HepG2 (cell line): ENCODE measurements around the gene TECTB. TPM values are rescaled to one million over a fixed set of nuclear protein-coding genes. Genes with fewer than 3 reads are reported as not detected.

Experiments
- ARHGAP35 ChIP-seq: sonication (generic); formaldehyde crosslinking; IDR thresholded peaks from 2 replicates; pipeline ENCODE4 v1.9.0; 2022; ENCODE audit warnings: mild to moderate bottlenecking, inconsistent platforms, moderate library complexity, missing genetic modification reagents, borderline replicate concordance
- ATF7 ChIP-seq, 2 experiments: fragments of 450-650 bp in 1 of 2; sonication (generic) in 1 of 2; formaldehyde crosslinking in 1 of 2; IDR thresholded peaks; 2 replicates each; pipeline versions ENCODE4 v1.4.0 to v1.6.1; 2016 to 2020; ENCODE audit warnings: antibody characterized with exemption in 1 of 2, mild to moderate bottlenecking in 1 of 2, missing genetic modification reagents in 1 of 2
- BHLHE40 ChIP-seq: IDR thresholded peaks from 2 replicates; pipeline ENCODE4 v1.6.1; 2011; ENCODE audit warnings: low read length, improper control_type of control experiment
- BORCS8-MEF2B ChIP-seq: sonication (generic); formaldehyde crosslinking; IDR thresholded peaks from 2 replicates; pipeline ENCODE4 v1.8.0; 2022; ENCODE audit warnings: mild to moderate bottlenecking, missing genetic modification reagents
- CHD4 ChIP-seq: fragments of 200-600 bp; sonication (generic); IDR thresholded peaks from 2 replicates; pipeline ENCODE4 v1.7.0; 2017; ENCODE audit warnings: mild to moderate bottlenecking, low read length, borderline replicate concordance
- HDAC6 ChIP-seq: fragments of 200-600 bp; sonication (generic); IDR thresholded peaks from 2 replicates; pipeline ENCODE4 v1.7.0; 2017; ENCODE audit warnings: mild to moderate bottlenecking, antibody characterized with exemption, low read length, low read depth
- HNF4A ChIP-seq: sonication (generic); formaldehyde crosslinking; IDR thresholded peaks from 2 replicates; pipeline ENCODE4 v1.4.0; 2020; ENCODE audit warnings: missing genetic modification reagents
- ISX ChIP-seq: sonication (generic); formaldehyde crosslinking; conservative IDR thresholded peaks from 2 replicates; pipeline ENCODE4 v1.5.0; 2020; ENCODE audit warnings: missing genetic modification reagents
- MYPOP ChIP-seq: sonication (generic); formaldehyde crosslinking; IDR thresholded peaks from 2 replicates; pipeline ENCODE4 v1.8.1; 2023; ENCODE audit warnings: mild to moderate bottlenecking, moderate library complexity, missing genetic modification reagents
- NFE2L2 ChIP-seq: fragments of 150-350 bp; IDR thresholded peaks from 2 replicates; pipeline ENCODE4 v1.6.1; 2014; ENCODE audit warnings: low read length
- NR1H2 ChIP-seq: sonication (generic); formaldehyde crosslinking; IDR thresholded peaks from 2 replicates; pipeline ENCODE4 v1.8.1; 2022; ENCODE audit warnings: low read depth, missing genetic modification reagents, borderline replicate concordance
- RORA ChIP-seq: sonication (generic); formaldehyde crosslinking; IDR thresholded peaks from 2 replicates; pipeline ENCODE4 v1.5.0; 2020; ENCODE audit warnings: mild to moderate bottlenecking, missing genetic modification reagents, moderate library complexity
- RXRB ChIP-seq: IDR thresholded peaks from 2 replicates; pipeline ENCODE4 v1.6.1; 2016; ENCODE audit warnings: borderline replicate concordance, missing genetic modification reagents, missing compliant biosample characterization
- SMARCE1 ChIP-seq: fragments of 450-650 bp; IDR thresholded peaks from 2 replicates; pipeline ENCODE4 v1.6.1; 2017; ENCODE audit warnings: borderline replicate concordance
- SNAPC2 ChIP-seq: sonication (generic); formaldehyde crosslinking; IDR thresholded peaks from 2 replicates; pipeline ENCODE4 v1.8.1; 2022; ENCODE audit warnings: mild to moderate bottlenecking, missing genetic modification reagents
- TBX2 ChIP-seq: sonication (generic); formaldehyde crosslinking; IDR thresholded peaks from 2 replicates; pipeline ENCODE4 v1.5.0; 2020; ENCODE audit warnings: missing genetic modification reagents, mild to moderate bottlenecking, borderline replicate concordance
- TP53 ChIP-seq: sonication (generic); formaldehyde crosslinking; conservative IDR thresholded peaks from 2 replicates; pipeline ENCODE4 v1.4.0; 2020; ENCODE audit warnings: missing genetic modification reagents
- ZKSCAN1 ChIP-seq: fragments of 150-350 bp; IDR thresholded peaks from 2 replicates; pipeline ENCODE4 v1.6.1; 2014; ENCODE audit warnings: low read length
- ZNF546 ChIP-seq: sonication (generic); formaldehyde crosslinking; conservative IDR thresholded peaks from 2 replicates; pipeline ENCODE4 v1.8.1; 2023; ENCODE audit warnings: mild to moderate bottlenecking, missing genetic modification reagents
- ZNF609 ChIP-seq: sonication (generic); formaldehyde crosslinking; IDR thresholded peaks from 2 replicates; pipeline ENCODE4 v1.4.0; 2020; ENCODE audit warnings: mild to moderate bottlenecking, missing genetic modification reagents, borderline replicate concordance
- ZNF703 ChIP-seq: sonication (generic); formaldehyde crosslinking; IDR thresholded peaks from 2 replicates; pipeline ENCODE4 v1.5.1; 2020; ENCODE audit warnings: missing genetic modification reagents, mild to moderate bottlenecking, moderate library complexity, borderline replicate concordance
- ZNF720 ChIP-seq: sonication (generic); formaldehyde crosslinking; IDR thresholded peaks from 2 replicates; pipeline ENCODE4 v1.4.0; 2020; ENCODE audit warnings: missing genetic modification reagents
- ZNF747 ChIP-seq: sonication (generic); formaldehyde crosslinking; IDR thresholded peaks from 2 replicates; pipeline ENCODE4 v1.8.1; 2023; ENCODE audit warnings: missing genetic modification reagents, mild to moderate bottlenecking, borderline replicate concordance
- ZNF878 ChIP-seq: sonication (generic); formaldehyde crosslinking; IDR thresholded peaks from 2 replicates; pipeline ENCODE4 v1.8.1; 2023; ENCODE audit warnings: mild to moderate bottlenecking, missing genetic modification reagents, moderate library complexity
- ZSCAN20 ChIP-seq: sonication (generic); formaldehyde crosslinking; IDR thresholded peaks from 2 replicates; pipeline ENCODE4 v1.4.0; 2020; ENCODE audit warnings: missing genetic modification reagents, mild to moderate bottlenecking, borderline replicate concordance
- ZSCAN22 ChIP-seq: sonication (generic); formaldehyde crosslinking; IDR thresholded peaks from 2 replicates; pipeline ENCODE4 v1.4.0; 2020; ENCODE audit warnings: mild to moderate bottlenecking, missing genetic modification reagents
- polyA plus RNA-seq, 8 experiments: library from polyadenylated mRNA; depleted of rRNA in 3 of 8; stranded (reverse) in 7 of 8; unstranded in 1 of 8; fragments of >200 nt; fragmentation: Illumina TruSeq in 4 of 8; extraction: Trizol in 4 of 8; gene quantifications; 2 replicates each; pipeline versions ENCODE4 v1.2.1 to v1.2.3, GENCODE V29; 2011 to 2016; ENCODE audit warnings: low read depth in 4 of 8, missing spikeins in 1 of 8, mixed read lengths in 1 of 8; ENCODE audit not compliant: insufficient read depth in 1 of 8
- total RNA-seq, 5 experiments: library from RNA; depleted of rRNA; stranded (reverse); fragments of >200 nt; fragmentation: Illumina TruSeq; extraction: Trizol; gene quantifications; 2 replicates each; pipeline ENCODE4 v1.2.3, GENCODE V29; 2016; ENCODE audit warnings: low read depth in 1 of 5

TECTB gene
- total and polyA plus RNA-seq, 2 of the 13 experiments (the other 11 are each of a cell fraction or from before 2014, with no cell fraction given) = 0.78 to 1.8 TPM

- no peak for TF ChIP-seq ZKSCAN1
- TF ChIP-seq BHLHE40 = no peak
- TF ChIP-seq ZNF878 (CRISPR knock-in tag) = no peak
- peak; percentile 64; the same call in 1 of the 2 replicates for TF ChIP-seq ZNF609
- TF ChIP-seq ATF7 (IDR thresholded peaks at IDR 0.05) = no peak
- TF ChIP-seq ATF7 (CRISPR knock-in tag; IDR thresholded peaks at IDR 0.05) = no peak
- TF ChIP-seq ZSCAN20 (CRISPR knock-in tag) = no peak
- TF ChIP-seq NFE2L2 = no peak
- peak; percentile 70 for TF ChIP-seq RXRB (CRISPR knock-in tag)
- TF ChIP-seq TP53 (CRISPR knock-in tag) = no peak
- TF ChIP-seq ZNF546 (CRISPR knock-in tag) = no peak
- no peak for TF ChIP-seq ZNF720 (CRISPR knock-in tag)
- no peak for TF ChIP-seq SNAPC2 (CRISPR knock-in tag)
- peak; percentile 91 for TF ChIP-seq HNF4A (CRISPR knock-in tag)
- TF ChIP-seq ZNF747 (CRISPR knock-in tag) = no peak
- no peak for TF ChIP-seq RORA (CRISPR knock-in tag)
- no peak for TF ChIP-seq NR1H2 (CRISPR knock-in tag)
- no peak for TF ChIP-seq BORCS8-MEF2B (CRISPR knock-in tag)
- TF ChIP-seq CHD4 = no peak
- no peak for TF ChIP-seq MYPOP
- no peak for TF ChIP-seq ISX (CRISPR knock-in tag)
- TF ChIP-seq HDAC6 = no peak
- TF ChIP-seq ARHGAP35 (CRISPR knock-in tag) = no peak
- no peak for TF ChIP-seq ZNF703 (CRISPR knock-in tag)
- TF ChIP-seq SMARCE1 = no peak
- no peak for TF ChIP-seq ZSCAN22
- TF ChIP-seq TBX2 (CRISPR knock-in tag) = peak; percentile 59; the same call in 1 of the 2 replicates
Observed at GRCh38 chr10:112265745-112266144, 17.5 kb upstream of the TECTB start (continued).
